ENCODE results near the gene SLC19A1.

The SLC19A1 gene

GRCh38 chr21:45487891-45488600 lies 54.2 kb downstream of the SLC19A1 start:
- H3K4me3 ChIP-seq (ENCODE audit: low read depth in 1 of 2, low read length in 1 of 2), result no peak overlapping the region

GRCh38 chr21:45487161-45487806 lies 55.0 kb downstream of the SLC19A1 start:
- Histone ChIP-seq H3K4me1 (ENCODE audit: control insufficient read depth in 1 of 2, insufficient read depth in 1 of 2, low read depth in 1 of 2, low read length in 1 of 2) (peaks cover 35 to 71% of the 10 kb centered on the region in 2 experiments), H3K27ac (peak overlapping the region; percentile 83), H3K36me3 (peaks cover 29% of the 10 kb centered on the region), H3K9me3 (no peaks in the 10 kb centered on the region), H3K27me3 (no peaks in the 10 kb centered on the region), H3K4me3 (ENCODE audit: low read depth in 1 of 2, low read length in 1 of 2) (no peak overlapping the region)
- TF ChIP-seq CTCF (IDR thresholded peaks at IDR 0.05), result no peak

More at GRCh38 chr21:45487891-45488600, 54.2 kb downstream of the SLC19A1 start:
- TF ChIP-seq CTCF (IDR thresholded peaks at IDR 0.05), result no peak
- no peaks in the 10 kb centered on the region for H3K9me3 ChIP-seq
- peaks cover 35% of the 10 kb centered on the region for H3K36me3 ChIP-seq
- H3K4me1 ChIP-seq (ENCODE audit: control insufficient read depth in 1 of 2, insufficient read depth in 1 of 2, low read depth in 1 of 2, low read length in 1 of 2), result peaks cover 28 to 63% of the 10 kb centered on the region in 2 experiments
- peak overlapping the region; percentile 83 for H3K27ac ChIP-seq
- no peaks in the 10 kb centered on the region for H3K27me3 ChIP-seq

- Histone ChIP-seq H3K27ac (peak overlapping the region; percentile 20), H3K4me3 (ENCODE audit: low read depth in 1 of 2, low read length in 1 of 2) (no peak overlapping the region), H3K36me3 (peaks cover 22% of the 10 kb centered on the region), H3K4me1 (ENCODE audit: control insufficient read depth in 1 of 2, insufficient read depth in 1 of 2, low read depth in 1 of 2, low read length in 1 of 2) (peaks cover 42 to 72% of the 10 kb centered on the region in 2 experiments), H3K27me3 (no peaks in the 10 kb centered on the region), H3K9me3 (no peaks in the 10 kb centered on the region)
- no peak for TF ChIP-seq CTCF (IDR thresholded peaks at IDR 0.05)
Observed at GRCh38 chr21:45486443-45487160, 55.6 kb downstream of the SLC19A1 start.

GRCh38 chr21:45485686-45486442 lies 56.4 kb downstream of the SLC19A1 start:
- peaks cover 47 to 72% of the 10 kb centered on the region in 2 experiments for H3K4me1 ChIP-seq (ENCODE audit: control insufficient read depth in 1 of 2, insufficient read depth in 1 of 2, low read depth in 1 of 2, low read length in 1 of 2)
- H3K36me3 ChIP-seq, result peaks cover 14% of the 10 kb centered on the region
- no peaks in the 10 kb centered on the region for H3K9me3 ChIP-seq
- H3K27ac ChIP-seq, result peak overlapping the region; percentile 29
- no peak overlapping the region for H3K4me3 ChIP-seq (ENCODE audit: low read depth in 1 of 2, low read length in 1 of 2)
- TF ChIP-seq CTCF (IDR thresholded peaks at IDR 0.05), result no peak
- no peaks in the 10 kb centered on the region for H3K27me3 ChIP-seq

GRCh38 chr21:45484318-45484717 lies 57.9 kb downstream of the SLC19A1 start:
- H3K4me3 ChIP-seq (ENCODE audit: low read depth in 1 of 2, low read length in 1 of 2), result no peak overlapping the region
- no peaks in the 10 kb centered on the region for H3K27me3 ChIP-seq
- H3K4me1 ChIP-seq (ENCODE audit: control insufficient read depth in 1 of 2, insufficient read depth in 1 of 2, low read depth in 1 of 2, low read length in 1 of 2), result peaks cover 50 to 74% of the 10 kb centered on the region in 2 experiments
- no peaks in the 10 kb centered on the region for H3K9me3 ChIP-seq
- H3K36me3 ChIP-seq, result peaks cover 13% of the 10 kb centered on the region
- TF ChIP-seq CTCF (IDR thresholded peaks at IDR 0.05), result no peak
- H3K27ac ChIP-seq, result no peak overlapping the region

Measured in neutrophil (primary cell).